ENCODE results near the gene CREBBP.

CREBBP gene

GRCh38 chr16:3766177-3766576, 114.3 kb downstream of the CREBBP start:
- TF ChIP-seq EGR1 (IDR thresholded peaks at IDR 0.05) (no peak), RAD21 (IDR thresholded peaks at IDR 0.05; ENCODE audit: low read depth) (no peak), REST (IDR thresholded peaks at IDR 0.05; ENCODE audit: low read depth) (no peak), MAX (IDR thresholded peaks at IDR 0.05) (no peak), CEBPB (IDR thresholded peaks at IDR 0.05) (no peak), TCF12 (IDR thresholded peaks at IDR 0.05; ENCODE audit: low read depth) (no peak), EP300 (IDR thresholded peaks at IDR 0.05; ENCODE audit: borderline replicate concordance) (no peak), ZBTB7A (IDR thresholded peaks at IDR 0.05; ENCODE audit: low read depth) (no peak), FOXM1 (IDR thresholded peaks at IDR 0.05; ENCODE audit: borderline replicate concordance, low read depth) (no peak), TEAD4 (IDR thresholded peaks at IDR 0.05) (no peak), CREB1 (IDR thresholded peaks at IDR 0.05; ENCODE audit: low read depth) (no peak), YY1 (IDR thresholded peaks at IDR 0.05; ENCODE audit: low read depth) (no peak), NFIC (IDR thresholded peaks at IDR 0.05) (no peak), USF1 (IDR thresholded peaks at IDR 0.05) (no peak), TAF1 (IDR thresholded peaks at IDR 0.05; ENCODE audit: low read depth) (no peak)

- TF ChIP-seq CREB1 (IDR thresholded peaks at IDR 0.05; ENCODE audit: low read depth): no peak
- TF ChIP-seq FOXM1 (IDR thresholded peaks at IDR 0.05; ENCODE audit: borderline replicate concordance, low read depth): no peak
- no peak for TF ChIP-seq TAF1 (IDR thresholded peaks at IDR 0.05; ENCODE audit: low read depth)
- no peak for TF ChIP-seq EP300 (IDR thresholded peaks at IDR 0.05; ENCODE audit: borderline replicate concordance)
- TF ChIP-seq ZBTB7A (IDR thresholded peaks at IDR 0.05; ENCODE audit: low read depth): no peak
- no peak for TF ChIP-seq USF1 (IDR thresholded peaks at IDR 0.05)
Observed at GRCh38 chr16:3764409-3764808, 116.1 kb downstream of the CREBBP start.

- TF ChIP-seq REST (IDR thresholded peaks at IDR 0.05; ENCODE audit: low read depth): no peak
- no peak for TF ChIP-seq CEBPB (IDR thresholded peaks at IDR 0.05)
- TF ChIP-seq TEAD4 (IDR thresholded peaks at IDR 0.05): no peak
- TF ChIP-seq FOXM1 (IDR thresholded peaks at IDR 0.05; ENCODE audit: borderline replicate concordance, low read depth): no peak
- TF ChIP-seq USF1 (IDR thresholded peaks at IDR 0.05): no peak
- TF ChIP-seq YY1 (IDR thresholded peaks at IDR 0.05; ENCODE audit: low read depth): no peak
- TF ChIP-seq NFIC (IDR thresholded peaks at IDR 0.05): no peak
- no peak for TF ChIP-seq MAX (IDR thresholded peaks at IDR 0.05)
- TF ChIP-seq ZBTB7A (IDR thresholded peaks at IDR 0.05; ENCODE audit: low read depth): no peak
- no peak for TF ChIP-seq EGR1 (IDR thresholded peaks at IDR 0.05)
- TF ChIP-seq EP300 (IDR thresholded peaks at IDR 0.05; ENCODE audit: borderline replicate concordance): no peak
Observed at GRCh38 chr16:3762107-3762750, 118.3 kb downstream of the CREBBP start.

- TF ChIP-seq YY1 (IDR thresholded peaks at IDR 0.05; ENCODE audit: low read depth): no peak
- no peak for TF ChIP-seq TAF1 (IDR thresholded peaks at IDR 0.05; ENCODE audit: low read depth)
- no peak for TF ChIP-seq FOXM1 (IDR thresholded peaks at IDR 0.05; ENCODE audit: borderline replicate concordance, low read depth)
- no peak for TF ChIP-seq REST (IDR thresholded peaks at IDR 0.05; ENCODE audit: low read depth)
- no peak for TF ChIP-seq CEBPB (IDR thresholded peaks at IDR 0.05)
- TF ChIP-seq TCF12 (IDR thresholded peaks at IDR 0.05; ENCODE audit: low read depth): no peak
- TF ChIP-seq RAD21 (IDR thresholded peaks at IDR 0.05; ENCODE audit: low read depth): no peak
- TF ChIP-seq MAX (IDR thresholded peaks at IDR 0.05): no peak
- no peak for TF ChIP-seq ZBTB7A (IDR thresholded peaks at IDR 0.05; ENCODE audit: low read depth)
- TF ChIP-seq NFIC (IDR thresholded peaks at IDR 0.05): no peak
- no peak for TF ChIP-seq EGR1 (IDR thresholded peaks at IDR 0.05)
- no peak for TF ChIP-seq CREB1 (IDR thresholded peaks at IDR 0.05; ENCODE audit: low read depth)
- no peak for TF ChIP-seq TEAD4 (IDR thresholded peaks at IDR 0.05)
- no peak for TF ChIP-seq USF1 (IDR thresholded peaks at IDR 0.05)
- TF ChIP-seq EP300 (IDR thresholded peaks at IDR 0.05; ENCODE audit: borderline replicate concordance): no peak
Observed at GRCh38 chr16:3761375-3762106, 119.0 kb downstream of the CREBBP start.

All from Ishikawa (cell line).